ENCODE data around the gene HMCES. TPM values are rescaled to one million over a fixed set of nuclear protein-coding genes. Genes with fewer than 3 reads are reported as not detected.

HMCES gene
- total RNA-seq, 1 donor from 2014 or later: 31.4 TPM

DNA sequence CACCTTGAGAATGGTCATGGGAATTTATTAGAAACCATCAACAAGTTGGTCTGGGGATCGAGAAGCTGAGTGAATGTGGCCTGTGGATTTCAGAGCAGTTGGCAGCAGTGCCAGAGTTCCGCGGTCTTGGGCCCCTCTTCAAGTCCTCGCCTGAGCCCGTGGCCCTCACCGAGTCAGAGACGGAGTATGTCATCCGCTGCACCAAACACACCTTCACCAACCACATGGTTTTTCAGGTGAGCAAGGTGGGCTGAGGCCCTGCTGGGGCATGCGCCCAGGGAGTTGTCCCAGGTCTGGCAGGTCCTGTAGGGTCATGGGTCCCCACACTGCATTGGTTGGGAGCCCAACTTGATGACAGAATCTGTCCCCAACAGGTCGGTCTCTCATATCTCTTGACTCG, 7.0 kb upstream of the HMCES start:
- no peak overlapping the region for H3K4me3 ChIP-seq (ENCODE audit: low read depth, low read length)
- DNase-seq (ENCODE audit: low read depth): no peak
- H3K36me3 ChIP-seq (ENCODE audit: control insufficient read depth, insufficient read depth, low read length): no peaks in the 10 kb centered on the region
- no peak for TF ChIP-seq CTCF (IDR thresholded peaks at IDR 0.05; ENCODE audit: insufficient read depth, low read length, poor library complexity, severe bottlenecking)
- no peaks in the 10 kb centered on the region for H3K27me3 ChIP-seq (ENCODE audit: control insufficient read depth, insufficient read depth, low read length)

DNA sequence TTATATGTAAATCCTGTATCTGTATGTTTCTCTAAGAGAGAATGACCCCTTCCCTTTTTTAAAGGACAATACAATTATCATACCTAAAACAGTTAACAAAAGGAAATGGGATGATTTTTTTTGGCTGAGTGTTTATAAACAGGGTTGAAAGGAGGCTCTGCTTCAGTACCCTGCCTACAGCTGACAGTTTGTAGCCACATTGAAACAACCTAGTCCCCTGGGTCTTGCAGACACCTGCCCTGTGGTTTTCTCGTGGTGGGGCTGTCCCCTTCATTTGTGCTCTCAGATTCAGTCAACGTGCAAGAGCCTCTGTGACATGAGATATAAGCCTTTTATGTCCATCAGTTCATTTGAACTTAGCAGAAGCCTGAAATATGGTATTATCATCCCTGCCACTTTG, 2.3 kb upstream of the HMCES start:
- H3K4me3 ChIP-seq (ENCODE audit: low read depth, low read length): no peak overlapping the region
- H3K27me3 ChIP-seq (ENCODE audit: control insufficient read depth, insufficient read depth, low read length): no peaks in the 10 kb centered on the region
- TF ChIP-seq CTCF (IDR thresholded peaks at IDR 0.05; ENCODE audit: insufficient read depth, low read length, poor library complexity, severe bottlenecking): no peak
- H3K36me3 ChIP-seq (ENCODE audit: control insufficient read depth, insufficient read depth, low read length): no peaks in the 10 kb centered on the region
- no peak for DNase-seq (ENCODE audit: low read depth)

DNA sequence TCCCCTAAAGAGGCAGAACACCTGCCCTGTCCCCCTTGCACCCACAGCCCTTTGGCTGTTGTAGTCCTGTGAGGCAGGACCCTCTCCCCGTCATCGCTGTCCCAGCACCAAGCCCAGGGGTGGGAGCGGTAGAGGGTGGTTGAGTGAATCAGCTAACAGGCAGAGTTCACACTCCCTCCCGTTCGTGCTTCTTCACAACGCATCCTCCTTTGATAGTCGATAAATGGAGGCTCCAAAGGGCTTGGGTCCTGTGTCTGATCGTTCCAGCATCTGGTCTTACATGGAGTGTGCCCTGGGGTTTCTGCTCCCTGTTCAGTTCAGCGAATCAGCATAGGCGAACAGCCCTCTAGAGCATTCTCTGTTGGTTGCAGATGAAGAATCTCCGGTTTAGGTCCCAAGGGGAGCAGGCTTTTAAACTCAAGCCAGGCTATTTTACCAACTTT, 820 bp upstream of the HMCES start:
- no peak for TF ChIP-seq CTCF (IDR thresholded peaks at IDR 0.05; ENCODE audit: insufficient read depth, low read length, poor library complexity, severe bottlenecking)
- Histone ChIP-seq H3K36me3 (ENCODE audit: control insufficient read depth, insufficient read depth, low read length) (no peaks in the 10 kb centered on the region), H3K27me3 (ENCODE audit: control insufficient read depth, insufficient read depth, low read length) (no peaks in the 10 kb centered on the region), H3K4me3 (ENCODE audit: low read depth, low read length) (no peak overlapping the region)
- DNase-seq (ENCODE audit: low read depth): no peak

GRCh38 chr3:129278966-129279906, 566 bp downstream of the HMCES start:
- H3K36me3 ChIP-seq (ENCODE audit: control insufficient read depth, insufficient read depth, low read length): no peaks in the 10 kb centered on the region
- H3K27me3 ChIP-seq (ENCODE audit: control insufficient read depth, insufficient read depth, low read length): no peaks in the 10 kb centered on the region
- DNase-seq (ENCODE audit: low read depth): peak; percentile 35
- peak overlapping the region; percentile 80 for H3K4me3 ChIP-seq (ENCODE audit: low read depth, low read length)
- no peak for TF ChIP-seq CTCF (IDR thresholded peaks at IDR 0.05; ENCODE audit: insufficient read depth, low read length, poor library complexity, severe bottlenecking)

- no peak for TF ChIP-seq CTCF (IDR thresholded peaks at IDR 0.05; ENCODE audit: insufficient read depth, low read length, poor library complexity, severe bottlenecking)
- H3K4me3 ChIP-seq (ENCODE audit: low read depth, low read length): no peak overlapping the region
- no peaks in the 10 kb centered on the region for H3K36me3 ChIP-seq (ENCODE audit: control insufficient read depth, insufficient read depth, low read length)
- no peak for DNase-seq (ENCODE audit: low read depth)
- H3K27me3 ChIP-seq (ENCODE audit: control insufficient read depth, insufficient read depth, low read length): no peaks in the 10 kb centered on the region
Observed at GRCh38 chr3:129280183-129280582, 1.5 kb downstream of the HMCES start.

Data from kidney epithelial cell (primary cell).